Activated CD8-positive, alpha-beta memory T cell treated with anti-CD3 and anti-CD28 coated beads, Interleukin-2, amount 50 U/mL, for 24 hours (primary cell): ENCODE data around the gene SCAF4.

Experiments used
- DNase-seq: peaks from one replicate; pipeline ENCODE4 v3.0.0-alpha.2; 2020; ENCODE audit errors: extremely low read depth

The SCAF4 gene

DNA sequence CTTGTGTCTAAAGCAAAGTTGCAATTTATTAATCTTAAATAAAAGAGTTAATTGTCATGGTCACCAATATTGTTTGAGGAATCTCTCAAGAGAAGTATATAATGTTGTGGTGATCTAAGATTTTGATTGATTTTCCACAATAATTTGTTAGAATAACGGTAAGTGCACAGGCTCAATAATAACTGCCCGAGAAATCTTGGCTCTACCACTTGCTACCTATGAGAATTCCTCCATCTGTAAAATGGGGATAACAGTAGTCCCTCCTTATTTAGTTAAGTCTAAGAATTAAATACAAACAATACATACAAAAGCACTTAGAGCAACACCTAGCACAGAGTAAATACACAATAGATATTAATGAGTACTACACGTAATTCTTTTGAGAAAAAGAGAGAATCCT is 18.8 kb downstream of the SCAF4 start:
- DNase-seq: no peak

- DNase-seq: no peak
Measured at GRCh38 chr21:31711745-31712285, 20.1 kb downstream of the SCAF4 start.

DNA sequence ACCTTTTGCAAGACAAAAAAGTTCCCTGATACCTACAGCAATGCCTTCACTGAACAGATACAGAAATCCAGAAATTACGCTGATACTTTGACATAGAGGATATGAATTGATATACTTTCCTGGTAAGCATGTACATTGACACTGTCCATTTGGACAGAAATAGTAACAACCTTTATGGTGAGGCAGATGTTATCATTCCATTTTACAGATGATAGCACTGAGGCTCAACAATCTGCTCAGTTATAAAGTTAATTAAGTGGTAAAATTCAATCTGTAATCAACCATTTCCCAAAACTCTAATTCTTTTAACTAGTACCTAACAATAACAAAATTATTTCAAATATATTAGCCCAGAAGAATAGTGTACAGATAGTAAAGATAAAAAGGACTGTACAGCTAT is 20.6 kb downstream of the SCAF4 start:
- DNase-seq: no peak

DNA sequence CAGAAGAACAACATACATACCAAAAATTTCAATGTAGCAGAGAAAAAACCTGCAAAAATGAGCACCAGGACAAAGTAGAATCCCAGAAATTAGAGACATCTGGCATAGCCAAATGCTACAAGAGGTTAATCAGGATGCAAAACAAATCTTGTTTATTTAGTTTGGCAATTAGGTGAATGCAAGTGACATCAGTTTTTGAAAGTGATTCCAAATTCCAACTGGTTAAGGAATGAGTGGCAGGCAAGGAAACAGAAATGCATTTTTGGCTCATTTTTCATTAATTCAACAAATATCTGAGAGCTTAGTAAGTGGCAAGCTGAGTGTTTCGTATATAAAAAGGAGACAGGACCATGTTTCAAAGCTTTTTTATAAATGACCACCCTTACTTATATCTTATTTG is 21.3 kb downstream of the SCAF4 start:
- DNase-seq: no peak

DNA sequence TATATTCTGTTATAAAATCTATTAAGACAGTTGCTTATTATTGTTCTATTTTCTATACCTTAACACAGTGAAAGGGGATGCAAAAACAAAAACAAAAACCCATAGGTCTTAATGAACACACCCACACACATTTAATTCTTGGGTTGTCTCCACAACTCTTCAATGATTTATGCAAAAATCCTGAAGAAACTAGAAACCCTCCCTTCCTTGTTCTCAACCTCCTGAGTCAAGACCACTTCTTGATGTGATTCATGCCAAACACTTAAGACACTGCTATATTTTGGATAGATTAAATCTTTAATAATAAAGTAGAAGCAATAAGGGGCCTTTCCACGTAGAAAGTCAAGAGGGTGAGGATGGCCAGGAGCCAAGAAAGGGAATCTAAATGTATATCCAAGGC is 23.4 kb downstream of the SCAF4 start:
- no peak for DNase-seq

DNA sequence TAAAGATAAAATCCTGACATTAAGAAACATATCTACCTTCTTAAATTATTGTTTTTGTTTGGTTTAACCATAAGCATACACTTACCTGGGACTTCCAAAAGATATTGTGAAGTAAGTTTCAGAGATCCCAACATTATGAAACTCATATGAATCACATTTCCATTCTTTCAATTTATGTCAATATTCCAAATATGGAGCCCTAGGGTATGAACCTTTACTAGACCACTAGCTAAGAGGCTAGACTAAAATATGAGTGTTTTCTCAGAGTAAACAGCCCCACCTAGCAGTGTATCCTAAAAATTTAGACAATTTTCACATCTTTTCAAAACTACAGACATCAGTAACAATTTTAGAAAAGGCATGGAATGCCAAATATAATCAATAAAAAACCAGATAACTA is 24.4 kb downstream of the SCAF4 start:
- DNase-seq: no peak

DNA sequence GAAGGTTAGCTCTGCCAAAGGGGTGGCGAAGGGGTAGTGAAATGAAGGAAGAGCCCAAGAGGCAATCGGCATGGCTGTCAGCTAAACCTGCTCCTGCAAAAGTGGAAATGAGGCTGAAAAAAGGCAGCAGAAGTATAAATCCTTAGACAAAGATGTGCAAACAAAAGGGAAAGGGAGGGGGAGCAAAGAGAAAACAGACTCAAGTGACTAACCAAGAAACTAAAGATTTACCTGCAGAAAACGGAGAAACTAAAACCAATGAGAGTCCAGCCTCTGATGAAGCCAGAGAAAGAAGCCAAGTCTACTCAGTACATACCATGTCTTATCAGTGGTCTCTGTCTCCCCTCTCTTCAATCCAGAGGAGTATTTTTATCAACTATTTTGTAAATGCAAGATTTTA is 25.4 kb downstream of the SCAF4 start:
- DNase-seq: no peak

DNA sequence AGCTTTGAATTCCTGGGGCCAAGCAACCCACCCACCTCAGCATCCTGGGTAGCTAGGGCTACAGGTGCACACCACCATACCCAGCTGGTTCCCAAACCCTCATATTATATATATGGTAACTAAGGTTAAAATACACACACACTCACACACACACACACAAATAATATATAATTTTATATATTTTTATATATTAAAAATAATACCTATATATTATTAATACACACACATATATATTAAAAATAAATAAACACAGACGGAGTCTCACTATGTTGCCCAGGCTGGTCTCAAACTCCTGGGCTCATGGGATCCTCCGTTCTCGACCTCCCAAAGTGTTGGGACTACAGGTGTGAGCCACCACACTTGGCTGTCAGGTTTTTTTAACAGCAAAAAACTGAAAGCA is 31.9 kb downstream of the SCAF4 start:
- DNase-seq: no peak

DNA sequence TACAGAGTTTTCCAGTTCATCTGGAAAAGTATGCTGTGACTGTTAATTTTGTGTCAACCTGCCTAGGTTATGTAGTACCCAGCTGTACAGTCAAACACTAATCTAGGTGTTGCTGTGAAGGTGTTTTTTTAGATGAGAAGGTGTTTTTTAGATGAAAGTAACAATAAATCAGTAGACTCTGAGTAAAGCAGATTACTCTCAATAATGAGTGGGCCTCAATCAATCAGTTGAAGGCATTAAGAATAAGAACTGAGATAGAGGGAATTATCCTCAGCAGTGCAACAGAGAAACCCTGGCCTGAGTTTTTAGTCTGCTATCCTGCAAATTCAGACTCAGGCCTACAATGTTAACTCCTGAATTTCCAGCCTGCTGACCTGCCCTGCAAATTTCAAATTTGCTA is 33.5 kb downstream of the SCAF4 start:
- DNase-seq: no peak

GRCh38 chr21:31696424-31696823 is 35.5 kb downstream of the SCAF4 start:
- no peak for DNase-seq

DNA sequence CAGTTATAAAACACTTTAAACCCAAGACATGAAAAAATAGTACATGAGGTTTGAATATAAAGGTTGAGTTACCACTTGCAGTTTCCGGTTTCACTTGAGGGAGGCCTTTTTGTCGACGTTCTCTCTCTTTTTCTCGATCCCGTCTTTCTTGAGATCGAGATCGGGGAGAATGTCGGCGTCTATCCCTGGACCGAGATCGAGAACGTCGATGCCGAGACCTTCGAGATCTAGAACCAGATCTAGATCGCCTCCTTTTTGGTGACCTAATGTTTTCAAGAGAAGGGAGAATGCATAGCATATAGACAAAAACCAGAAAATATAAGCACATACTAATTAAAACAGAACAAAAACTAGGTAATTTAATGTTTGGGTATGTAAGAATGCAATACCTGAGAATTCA is 38.7 kb downstream of the SCAF4 start:
- DNase-seq: no peak

- DNase-seq: no peak
Measured at GRCh38 chr21:31688603-31689368, 43.1 kb downstream of the SCAF4 start.

GRCh38 chr21:31687108-31687507 is 44.8 kb downstream of the SCAF4 start:
- DNase-seq: no peak

- no peak for DNase-seq
Measured at GRCh38 chr21:31686272-31686915, 45.5 kb downstream of the SCAF4 start.

- DNase-seq: no peak
Measured at GRCh38 chr21:31684918-31685317, 47.0 kb downstream of the SCAF4 start.

GRCh38 chr21:31683029-31683428 is 48.9 kb downstream of the SCAF4 start:
- DNase-seq: no peak

GRCh38 chr21:31682620-31683019 is 49.3 kb downstream of the SCAF4 start:
- DNase-seq: no peak

- DNase-seq: no peak
Measured at GRCh38 chr21:31678478-31678877, 53.4 kb downstream of the SCAF4 start.

- no peak for DNase-seq
Measured at GRCh38 chr21:31677047-31677446, 54.9 kb downstream of the SCAF4 start.

- no peak for DNase-seq
Measured at GRCh38 chr21:31675960-31676359, 56.0 kb downstream of the SCAF4 start.

DNA sequence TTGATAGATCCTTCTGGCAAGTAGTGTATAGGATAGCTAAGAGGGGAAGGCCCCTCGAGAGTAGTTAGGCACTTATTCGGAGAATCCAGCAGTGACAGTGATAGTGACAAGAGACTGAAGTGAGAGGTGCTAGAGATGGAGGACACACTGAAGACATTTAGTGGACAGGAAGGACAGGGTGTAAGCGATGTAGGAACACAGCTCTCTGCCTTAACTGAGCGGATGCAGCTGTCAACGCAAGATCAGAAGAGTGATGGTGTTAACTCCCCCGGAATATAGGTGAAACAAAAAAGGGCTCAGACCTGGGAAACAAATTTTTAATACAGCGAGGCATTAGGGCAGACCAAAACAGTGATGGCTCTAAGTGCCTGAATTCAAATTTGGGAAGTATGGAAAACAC is 56.6 kb downstream of the SCAF4 start:
- DNase-seq: no peak

DNA sequence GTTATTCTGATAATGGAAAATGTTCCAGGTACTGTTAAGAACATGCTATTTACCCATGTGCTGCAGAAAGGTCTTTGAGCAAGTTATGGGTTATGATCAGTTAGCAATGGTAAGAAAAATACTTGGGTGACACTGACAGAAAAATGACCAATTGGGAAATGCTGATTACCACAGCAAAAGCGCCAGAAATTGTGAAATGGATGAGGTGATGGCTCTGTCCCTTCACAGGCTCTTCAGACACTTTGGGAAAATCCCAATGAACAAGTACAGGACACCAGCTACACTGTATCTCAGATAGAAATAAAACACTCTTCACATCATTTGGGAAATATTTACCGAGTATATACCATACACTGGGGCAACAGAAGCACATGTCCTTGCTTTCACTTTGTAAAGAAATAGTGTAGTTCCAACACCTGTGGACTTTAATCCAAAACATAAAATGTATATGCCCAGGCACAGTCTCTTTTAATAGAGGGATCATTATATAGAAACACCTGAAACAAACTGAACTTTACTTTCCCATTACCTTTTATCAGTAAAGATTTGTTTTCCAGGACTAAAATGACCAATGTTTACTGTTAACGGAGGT is 58.5 kb downstream of the SCAF4 start:
- no peak for DNase-seq

DNA sequence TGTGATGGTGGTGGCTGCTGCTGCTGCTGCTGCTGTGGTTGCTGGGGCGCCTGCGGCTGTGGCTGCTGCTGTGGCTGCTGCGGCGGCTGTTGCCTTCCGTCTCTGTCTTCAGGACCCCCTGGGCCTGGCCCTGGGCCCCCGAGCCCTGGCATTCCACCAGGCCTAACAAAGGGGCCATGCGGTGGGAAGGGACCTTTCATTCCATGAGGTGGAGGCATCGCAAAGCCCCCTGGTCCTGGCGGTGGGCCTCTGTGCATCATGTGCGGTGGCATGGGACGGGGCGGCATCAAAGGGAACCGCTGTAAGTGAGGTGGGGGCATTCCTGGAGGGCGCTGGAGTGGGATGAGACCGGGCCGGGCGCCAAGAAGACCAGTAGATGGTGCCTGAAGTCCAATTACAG is 60.0 kb downstream of the SCAF4 start:
- no peak for DNase-seq
